HG03025 (cell line): ENCODE measurements around the gene HDAC1.
"Not testable (repeated sequence)": the region's sequence is repeated elsewhere in the genome, so short reads cannot be mapped to it uniquely, and the experiment has no call there.

Experiments used
- ATAC-seq: cut with Tn5 transposase; IDR thresholded peaks from one replicate; pipeline ENCODE4 v1.9.1; 2021; ENCODE audit warnings: mild to moderate bottlenecking, moderate library complexity; ENCODE audit not compliant: unreplicated experiment, low FRiP score

HDAC1 gene

GRCh38 chr1:32341971-32342370, 50.1 kb downstream of the HDAC1 start:
- no peak for ATAC-seq

GRCh38 chr1:32342704-32343103, 50.8 kb downstream of the HDAC1 start:
- no peak for ATAC-seq

GRCh38 chr1:32345289-32345827, 53.5 kb downstream of the HDAC1 start:
- ATAC-seq: no peak

GRCh38 chr1:32346532-32347157, 54.8 kb downstream of the HDAC1 start:
- ATAC-seq: no peak

GRCh38 chr1:32349211-32349708, 57.4 kb downstream of the HDAC1 start:
- ATAC-seq: no peak

GRCh38 chr1:32350785-32351398, 59.0 kb downstream of the HDAC1 start:
- peak; percentile 37 for ATAC-seq

GRCh38 chr1:32351399-32352238, 59.7 kb downstream of the HDAC1 start:
- ATAC-seq: peak; percentile 82

GRCh38 chr1:32352239-32352745, 60.4 kb downstream of the HDAC1 start:
- ATAC-seq: no peak

- no peak for ATAC-seq
Measured at GRCh38 chr1:32352831-32353383, 61.0 kb downstream of the HDAC1 start.

- ATAC-seq: no peak
Measured at GRCh38 chr1:32353431-32353830, 61.5 kb downstream of the HDAC1 start.

- ATAC-seq: no peak
Measured at GRCh38 chr1:32353886-32354570, 62.1 kb downstream of the HDAC1 start.

GRCh38 chr1:32355778-32356177, 63.9 kb downstream of the HDAC1 start:
- not testable (repeated sequence) for ATAC-seq

- no peak for ATAC-seq
Measured at GRCh38 chr1:32356478-32356877, 64.6 kb downstream of the HDAC1 start.

- no peak for ATAC-seq
Measured at GRCh38 chr1:32357614-32358013, 65.7 kb downstream of the HDAC1 start.

- no peak for ATAC-seq
Measured at GRCh38 chr1:32358435-32358834, 66.6 kb downstream of the HDAC1 start.

GRCh38 chr1:32361308-32361673, 69.4 kb downstream of the HDAC1 start:
- no peak for ATAC-seq

- ATAC-seq: no peak
Measured at GRCh38 chr1:32361674-32362473, 70.0 kb downstream of the HDAC1 start.

GRCh38 chr1:32362474-32363313, 70.8 kb downstream of the HDAC1 start, which contains the start of the genes FAM229A and TSSK3:
Gene FAM229A (minus strand): TSS chr1:32362485. CDS start chr1:32362091, 394 bp downstream.
Gene TSSK3 (plus strand): TSS chr1:32362539. CDS start chr1:32362702, 163 bp downstream.
- ATAC-seq: no peak
